Stimulated activated CD4-positive, alpha-beta T cell treated with anti-CD3 and anti-CD28 coated beads, Interleukin-15, amount 100 ng/mL, for 48 hours (primary cell): ENCODE measurements around the gene BRD4.

Experiments used
- DNase-seq, 2 donors: peaks; one replicate each; pipeline ENCODE4 v3.0.0-alpha.2; 2020; ENCODE audit warnings: low read depth in 2 of 2

The BRD4 gene

GRCh38 chr19:15289673-15290072 lies 42.7 kb downstream of the BRD4 start:
- no peak for DNase-seq

GRCh38 chr19:15288146-15288963 lies 44.0 kb downstream of the BRD4 start:
- no peak for DNase-seq

GRCh38 chr19:15287496-15287895 lies 44.8 kb downstream of the BRD4 start:
- DNase-seq = no peak

- no peak for DNase-seq
Measured at GRCh38 chr19:15286688-15287365, 45.5 kb downstream of the BRD4 start.

GRCh38 chr19:15285896-15286591 lies 46.3 kb downstream of the BRD4 start:
- DNase-seq = no peak

- DNase-seq = no peak
Measured at GRCh38 chr19:15284896-15285295, 47.4 kb downstream of the BRD4 start.

GRCh38 chr19:15284091-15284490 lies 48.2 kb downstream of the BRD4 start:
- DNase-seq = no peak

- DNase-seq = peak in 1 of 2 donors; percentile 17
Measured at GRCh38 chr19:15283141-15283883, 49.0 kb downstream of the BRD4 start.

- DNase-seq = no peak
Measured at GRCh38 chr19:15282311-15282705, 50.0 kb downstream of the BRD4 start.

- DNase-seq = no peak
Measured at GRCh38 chr19:15280915-15281683, 51.2 kb downstream of the BRD4 start.

GRCh38 chr19:15280048-15280725 lies 52.2 kb downstream of the BRD4 start:
- DNase-seq = no peak

GRCh38 chr19:15279326-15279904 lies 52.9 kb downstream of the BRD4 start:
- no peak for DNase-seq

GRCh38 chr19:15276620-15277215 lies 55.6 kb downstream of the BRD4 start:
- DNase-seq = no peak

GRCh38 chr19:15274477-15274876 lies 57.9 kb downstream of the BRD4 start:
- no peak for DNase-seq

GRCh38 chr19:15269806-15270205 lies 62.5 kb downstream of the BRD4 start:
- DNase-seq = no peak

- DNase-seq = no peak
Measured at GRCh38 chr19:15268928-15269253, 63.4 kb downstream of the BRD4 start.

GRCh38 chr19:15268192-15268927 lies 64.0 kb downstream of the BRD4 start:
- no peak for DNase-seq

GRCh38 chr19:15266683-15267082 lies 65.7 kb downstream of the BRD4 start:
- no peak for DNase-seq

- DNase-seq = no peak
Measured at GRCh38 chr19:15265850-15266248, 66.5 kb downstream of the BRD4 start.
